CD8-positive, alpha-beta memory T cell (primary cell): ENCODE measurements around the gene ZNF689. TPM values are rescaled to one million over a fixed set of nuclear protein-coding genes. Genes with fewer than 3 reads are reported as not detected.

Experiments
- CTCF ChIA-PET: fragments of 350-600 bp; sonication (Branson Sonifier 250); formaldehyde crosslinking; loops from one replicate; lab custom pipeline; 2021; ENCODE audit warnings: antibody characterized with exemption; lab: Charles Lee
- POLR2A ChIA-PET: fragments of 350-600 bp; sonication (Branson Sonifier 250); formaldehyde crosslinking; loops from one replicate; lab custom pipeline; 2021; ENCODE audit warnings: antibody characterized with exemption; lab: Charles Lee
- DNase-seq, 5 donors: peaks; one replicate each; pipeline versions ENCODE4 v3.0.0 to v3.0.0-alpha.2; 2020 to 2022; ENCODE audit warnings: mixed read lengths in 1 of 5
- H3K27ac ChIP-seq: one replicate; pipeline ENCODE4 v1.7.0; 2013; ENCODE audit warnings: low read depth, mild to moderate bottlenecking, low read length, moderate library complexity
- H3K27me3 ChIP-seq: 2 replicates; pipeline ENCODE4 v1.7.0; 2013; ENCODE audit warnings: low read length, mild to moderate bottlenecking; ENCODE audit not compliant: insufficient read depth, poor library complexity, severe bottlenecking
- H3K36me3 ChIP-seq: 2 replicates; pipeline ENCODE4 v1.7.0; 2013; ENCODE audit warnings: mild to moderate bottlenecking, low read length, moderate library complexity; ENCODE audit not compliant: insufficient read depth
- H3K4me1 ChIP-seq: 2 replicates; pipeline ENCODE4 v1.7.0; 2013; ENCODE audit warnings: mild to moderate bottlenecking, low read length, moderate library complexity; ENCODE audit not compliant: insufficient read depth
- H3K4me3 ChIP-seq: 2 replicates; pipeline ENCODE4 v1.7.0; 2013; ENCODE audit warnings: mild to moderate bottlenecking, low read length
- H3K9me3 ChIP-seq: 2 replicates; pipeline ENCODE4 v1.7.0; 2013; ENCODE audit warnings: mild to moderate bottlenecking, low read length
- H3K27ac Mint-ChIP-seq, 8 donors: one replicate each; pipeline ENCODE4 v1.8.0; 2020 to 2021; ENCODE audit warnings: mixed read lengths in 8 of 8, mild to moderate bottlenecking in 6 of 8, inconsistent platforms in 3 of 8, moderate library complexity in 3 of 8
- H3K27me3 Mint-ChIP-seq, 2 donors: one replicate each; pipeline ENCODE4 v1.8.0; 2020 to 2021; ENCODE audit warnings: mixed read lengths in 2 of 2, mild to moderate bottlenecking in 1 of 2, moderate library complexity in 1 of 2
- H3K36me3 Mint-ChIP-seq, 3 donors: one replicate each; pipeline ENCODE4 v1.8.0; 2020 to 2021; ENCODE audit warnings: mixed read lengths in 3 of 3, inconsistent platforms in 1 of 3, mild to moderate bottlenecking in 1 of 3
- H3K4me1 Mint-ChIP-seq, 3 donors: one replicate each; pipeline ENCODE4 v1.8.0; 2020 to 2021; ENCODE audit warnings: mixed read lengths in 3 of 3, inconsistent platforms in 1 of 3, mild to moderate bottlenecking in 1 of 3
- H3K4me3 Mint-ChIP-seq, 7 donors: one replicate each; pipeline ENCODE4 v1.8.0; 2020 to 2021; ENCODE audit warnings: mixed read lengths in 7 of 7, mild to moderate bottlenecking in 6 of 7, moderate library complexity in 4 of 7, inconsistent platforms in 2 of 7
- H3K9me3 Mint-ChIP-seq, 5 donors: one replicate each; pipeline ENCODE4 v1.8.0; 2020 to 2022; ENCODE audit warnings: mixed read lengths in 5 of 5, mild to moderate bottlenecking in 3 of 5, moderate library complexity in 2 of 5, inconsistent platforms in 1 of 5
- polyA plus RNA-seq: library from polyadenylated mRNA; unstranded; fragments of 300-500 nt; fragmentation: Illumina TruSeq; gene quantifications from one replicate; pipeline ENCODE4 v1.2.3, GENCODE V29; 2021
- total RNA-seq, 2 experiments: library from RNA; stranded (reverse); gene quantifications; one replicate each; pipeline ENCODE4 v1.2.3, GENCODE V29; 2021

Gene ZNF689
- total and polyA plus RNA-seq, 3 experiments from 2014 or later = 13.7 to 15.7 (median 14.6) TPM

GRCh38 chr16:30561089-30561816 is 48.9 kb downstream of the ZNF689 start:
- H3K27ac Mint-ChIP-seq = peak overlapping the region; percentile 73 to 87 (median 81)
- DNase-seq = peak in 1 of 5 donors; percentile 7

GRCh38 chr16:30559690-30560089 is 50.5 kb downstream of the ZNF689 start:
- peak overlapping the region in 4 of 8 donors; percentile 43 to 87 (median 68) for H3K27ac Mint-ChIP-seq

More at GRCh38 chr16:30561089-30561816, 48.9 kb downstream of the ZNF689 start:
- Mint-ChIP-seq H3K4me3 (peak overlapping the region; percentile 80 to 89 (median 83)), H3K27me3 (peaks cover 0 to 2% of the 10 kb centered on the region in 2 donors), H3K36me3 (peaks cover 0 to 9% (median 0%) of the 10 kb centered on the region in 3 donors), H3K9me3 (no peaks in the 10 kb centered on the region), H3K4me1 (peaks cover 20 to 38% (median 23%) of the 10 kb centered on the region in 3 donors)
- peaks cover 13% of the 10 kb centered on the region for H3K4me1 ChIP-seq
- H3K9me3 ChIP-seq = no peaks in the 10 kb centered on the region
- ChIA-PET POLR2A (interaction anchor here (0.7 to 2.3 kb wide), 3 partner anchors 10 to 71 kb away, joined by 3 to 15 read pairs (median 4); partner anchors contain the start of genes ZNF688 and ZNF747), CTCF (interaction anchor here (1.0 to 1.6 kb wide), 3 partner anchors 26 to 131 kb away, joined by 3 to 5 read pairs (median 4); partner anchors contain the start of gene DCTPP1)
- H3K4me3 ChIP-seq = no peak overlapping the region
- peaks cover under 1% of the 10 kb centered on the region for H3K36me3 ChIP-seq
- H3K27ac ChIP-seq = no peak overlapping the region
- H3K27me3 ChIP-seq = no peaks in the 10 kb centered on the region

GRCh38 chr16:30558789-30559377 is 51.3 kb downstream of the ZNF689 start:
- Mint-ChIP-seq H3K4me1 (peaks cover 31 to 56% (median 33%) of the 10 kb centered on the region in 3 donors), H3K9me3 (no peaks in the 10 kb centered on the region), H3K36me3 (peaks cover 0 to 30% (median 2%) of the 10 kb centered on the region in 3 donors), H3K4me3 (peak overlapping the region; percentile 85 to 95 (median 89)), H3K27me3 (peaks cover 0 to 2% of the 10 kb centered on the region in 2 donors), H3K27ac (peak overlapping the region; percentile 82 to 97 (median 92))
- Histone ChIP-seq H3K27ac (peak overlapping the region; percentile 93), H3K27me3 (no peaks in the 10 kb centered on the region), H3K9me3 (no peaks in the 10 kb centered on the region), H3K4me1 (peaks cover 20% of the 10 kb centered on the region), H3K4me3 (peak overlapping the region; percentile 90), H3K36me3 (peaks cover 9% of the 10 kb centered on the region)
- ChIA-PET CTCF (interaction anchor here (0.6 to 3.2 kb wide), 20 partner anchors 8 to 149 kb away, joined by 3 to 69 read pairs (median 4); partner anchors contain the start of genes DCTPP1, FBRS, ZNF688 and ZNF747), POLR2A (interaction anchor here (0.5 to 6.7 kb wide), 13 partner anchors 9 to 180 kb away, joined by 3 to 71 read pairs (median 5); partner anchors contain the start of genes DCTPP1, FBRS, PRR14 and SEPHS2)
- no peak for DNase-seq

More at GRCh38 chr16:30559690-30560089, 50.5 kb downstream of the ZNF689 start:
- DNase-seq = no peak
- ChIA-PET CTCF (interaction anchor here (1.2 to 3.2 kb wide), 3 partner anchors 25 to 43 kb away, joined by 3 to 69 read pairs (median 6); partner anchors contain the start of gene ZNF747), POLR2A (no interaction called here)
- peaks cover 17% of the 10 kb centered on the region for H3K4me1 ChIP-seq
- H3K27me3 ChIP-seq = no peaks in the 10 kb centered on the region
- Mint-ChIP-seq H3K9me3 (no peaks in the 10 kb centered on the region), H3K27me3 (peaks cover 0 to 2% of the 10 kb centered on the region in 2 donors), H3K4me3 (peak overlapping the region in 6 of 7 donors; percentile 53 to 90 (median 76)), H3K36me3 (peaks cover 0 to 22% (median 0%) of the 10 kb centered on the region in 3 donors), H3K4me1 (peaks cover 24 to 49% (median 26%) of the 10 kb centered on the region in 3 donors)
- no peak overlapping the region for H3K27ac ChIP-seq
- H3K9me3 ChIP-seq = no peaks in the 10 kb centered on the region
- H3K36me3 ChIP-seq = peaks cover 4% of the 10 kb centered on the region
- H3K4me3 ChIP-seq = no peak overlapping the region

- peak within 1 kb of the TSS; percentile 90 for H3K4me3 ChIP-seq
- H3K4me1 Mint-ChIP-seq = peaks cover 38 to 63% (median 40%) of the 10 kb centered on the region in 3 donors
- CTCF ChIA-PET = interaction anchor here (0.6 to 3.2 kb wide), 21 partner anchors 9 to 149 kb away, joined by 3 to 69 read pairs (median 4); partner anchors contain the start of genes DCTPP1, FBRS, ZNF688 and ZNF747
- H3K27ac Mint-ChIP-seq = peak within 1 kb of the TSS; percentile 87 to 97 (median 92)
- H3K27me3 ChIP-seq = no peaks in the 10 kb centered on the region
- peak; percentile 92 to 98 (median 95) for DNase-seq
- no peaks in the 10 kb centered on the region for H3K9me3 ChIP-seq
- H3K4me3 Mint-ChIP-seq = peak within 1 kb of the TSS; percentile 85 to 95 (median 89)
- POLR2A ChIA-PET = interaction anchor here (0.5 to 6.7 kb wide), 19 partner anchors 10 to 179 kb away, joined by 3 to 71 read pairs (median 4); partner anchors contain the start of genes DCTPP1, FBRS, PRR14 and SEPHS2
- peak within 1 kb of the TSS; percentile 93 for H3K27ac ChIP-seq
- peaks cover 15% of the 10 kb centered on the region for H3K36me3 ChIP-seq
- H3K9me3 Mint-ChIP-seq = no peaks in the 10 kb centered on the region
- H3K36me3 Mint-ChIP-seq = peaks cover 0 to 37% (median 2%) of the 10 kb centered on the region in 3 donors
- H3K4me1 ChIP-seq = peaks cover 27% of the 10 kb centered on the region
- peaks cover 0 to 2% of the 10 kb centered on the region in 2 donors for H3K27me3 Mint-ChIP-seq
Measured at GRCh38 chr16:30557957-30558788, 52.0 kb downstream of the ZNF689 start, which contains the start of gene ZNF764. Gene ZNF764 (minus strand): TSS chr16:30558374. CDS start chr16:30558182, 192 bp downstream.

GRCh38 chr16:30557707-30557956 is 52.6 kb downstream of the ZNF689 start:
- no peak for DNase-seq
- H3K36me3 Mint-ChIP-seq = peaks cover 0 to 38% (median 2%) of the 10 kb centered on the region in 3 donors
- peaks cover 44 to 68% (median 45%) of the 10 kb centered on the region in 3 donors for H3K4me1 Mint-ChIP-seq
- Histone ChIP-seq H3K4me3 (peak overlapping the region; percentile 90), H3K9me3 (no peaks in the 10 kb centered on the region), H3K4me1 (peaks cover 33% of the 10 kb centered on the region), H3K36me3 (peaks cover 15% of the 10 kb centered on the region), H3K27ac (peak overlapping the region; percentile 93), H3K27me3 (no peaks in the 10 kb centered on the region)
- ChIA-PET POLR2A (interaction anchor here (0.6 to 6.7 kb wide), 11 partner anchors 12 to 140 kb away, joined by 3 to 71 read pairs (median 5); partner anchors contain the start of genes ZNF688 and ZNF747), CTCF (interaction anchor here (0.8 to 3.2 kb wide), 13 partner anchors 8 to 128 kb away, joined by 3 to 69 read pairs (median 7); partner anchors contain the start of genes DCTPP1, ZNF688 and ZNF747)
- H3K9me3 Mint-ChIP-seq = no peaks in the 10 kb centered on the region
- H3K27me3 Mint-ChIP-seq = peaks cover 0 to 2% of the 10 kb centered on the region in 2 donors
- peak overlapping the region; percentile 87 to 97 (median 92) for H3K27ac Mint-ChIP-seq
- H3K4me3 Mint-ChIP-seq = peak overlapping the region; percentile 85 to 95 (median 89)

GRCh38 chr16:30556125-30556473 is 54.1 kb downstream of the ZNF689 start:
- peaks cover 15% of the 10 kb centered on the region for H3K36me3 ChIP-seq
- Mint-ChIP-seq H3K27ac (peak overlapping the region in 5 of 8 donors; percentile 33 to 92 (median 87)), H3K4me1 (peaks cover 53 to 77% (median 56%) of the 10 kb centered on the region in 3 donors), H3K27me3 (peaks cover 0 to 4% of the 10 kb centered on the region in 2 donors), H3K9me3 (no peaks in the 10 kb centered on the region), H3K36me3 (peaks cover 0 to 40% (median 2%) of the 10 kb centered on the region in 3 donors), H3K4me3 (peak overlapping the region; percentile 50 to 95 (median 88))
- no peak overlapping the region for H3K4me3 ChIP-seq
- ChIA-PET POLR2A (interaction anchor here (6.7 kb wide), 1 partner anchor 22 kb away, joined by 71 read pairs; the partner anchor contains the start of gene ZNF747), CTCF (interaction anchor here (2.8 kb wide), 1 partner anchor 15 kb away, joined by 19 read pairs; the partner anchor contains the start of gene ZNF688)
- no peak for DNase-seq
- H3K27ac ChIP-seq = no peak overlapping the region
- no peaks in the 10 kb centered on the region for H3K27me3 ChIP-seq
- no peaks in the 10 kb centered on the region for H3K9me3 ChIP-seq
- peaks cover 48% of the 10 kb centered on the region for H3K4me1 ChIP-seq
